ENCODE measurements around the gene KIZ.

The KIZ gene

DNA sequence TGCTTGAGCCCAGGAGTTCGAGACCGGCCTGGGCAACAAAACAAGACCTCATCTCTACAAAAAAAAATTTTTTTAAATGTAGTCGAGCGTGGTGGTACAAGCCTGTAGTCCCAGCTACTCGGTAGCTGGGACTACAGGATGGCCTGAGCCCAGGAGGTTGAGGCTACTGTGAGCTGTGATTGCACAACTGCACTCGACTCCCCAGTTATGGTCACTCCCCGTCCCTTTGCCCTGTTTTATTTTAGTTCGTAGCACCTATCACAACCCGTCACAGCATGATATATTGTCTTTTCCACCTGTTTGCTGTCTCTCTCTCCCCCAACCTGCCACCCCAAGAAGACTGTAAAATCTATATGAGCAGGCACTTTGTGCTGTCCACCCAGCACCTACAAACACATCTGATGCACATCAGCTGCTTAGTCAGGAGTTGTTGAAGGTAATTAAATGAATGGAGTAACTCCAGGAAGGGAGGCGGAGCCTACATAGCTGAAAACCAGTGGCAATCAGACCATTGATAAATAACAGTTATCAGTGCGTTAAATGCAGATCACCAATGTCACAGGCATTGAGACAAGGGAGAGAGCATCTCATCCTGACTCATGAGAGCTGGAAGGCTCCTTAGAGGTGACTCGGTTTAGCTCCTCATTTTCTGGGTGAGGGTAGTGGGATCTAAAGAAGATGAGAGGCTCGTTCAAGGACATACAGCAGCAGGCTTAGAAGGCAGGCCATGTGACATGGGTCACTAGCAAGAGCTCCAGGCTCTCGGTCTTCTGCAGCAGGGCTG, 162.9 kb downstream of the KIZ start:
- TF ChIP-seq, protein P1, sequence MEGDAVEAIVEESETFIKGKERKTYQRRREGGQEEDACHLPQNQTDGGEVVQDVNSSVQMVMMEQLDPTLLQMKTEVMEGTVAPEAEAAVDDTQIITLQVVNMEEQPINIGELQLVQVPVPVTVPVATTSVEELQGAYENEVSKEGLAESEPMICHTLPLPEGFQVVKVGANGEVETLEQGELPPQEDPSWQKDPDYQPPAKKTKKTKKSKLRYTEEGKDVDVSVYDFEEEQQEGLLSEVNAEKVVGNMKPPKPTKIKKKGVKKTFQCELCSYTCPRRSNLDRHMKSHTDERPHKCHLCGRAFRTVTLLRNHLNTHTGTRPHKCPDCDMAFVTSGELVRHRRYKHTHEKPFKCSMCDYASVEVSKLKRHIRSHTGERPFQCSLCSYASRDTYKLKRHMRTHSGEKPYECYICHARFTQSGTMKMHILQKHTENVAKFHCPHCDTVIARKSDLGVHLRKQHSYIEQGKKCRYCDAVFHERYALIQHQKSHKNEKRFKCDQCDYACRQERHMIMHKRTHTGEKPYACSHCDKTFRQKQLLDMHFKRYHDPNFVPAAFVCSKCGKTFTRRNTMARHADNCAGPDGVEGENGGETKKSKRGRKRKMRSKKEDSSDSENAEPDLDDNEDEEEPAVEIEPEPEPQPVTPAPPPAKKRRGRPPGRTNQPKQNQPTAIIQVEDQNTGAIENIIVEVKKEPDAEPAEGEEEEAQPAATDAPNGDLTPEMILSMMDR (IDR thresholded peaks at IDR 0.05) = no peak
- Histone ChIP-seq H3K4me3 (no peak overlapping the region), H3K27ac (no peak overlapping the region)
- no peak for DNase-seq (ENCODE audit: low spot score)

DNA sequence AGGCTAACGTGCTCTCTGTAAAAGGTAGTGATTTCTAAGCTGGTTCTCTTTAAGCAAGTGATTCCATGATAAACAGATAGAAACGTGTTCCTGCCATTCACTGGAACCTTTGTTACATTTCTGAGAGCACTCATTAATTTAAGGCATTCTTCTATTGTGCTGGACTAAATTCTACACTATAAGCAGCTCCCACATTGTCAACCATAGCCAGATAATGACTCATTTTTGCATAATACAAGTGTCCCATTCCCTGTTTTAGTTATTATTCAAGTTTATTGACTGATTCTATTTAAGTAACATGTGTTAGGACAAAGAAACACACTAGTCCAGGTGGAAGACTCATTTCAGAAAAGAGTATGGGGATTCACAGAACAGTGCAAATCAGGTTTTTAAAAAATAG, 163.8 kb downstream of the KIZ start:
- DNase-seq (ENCODE audit: low spot score) = no peak
- no peak overlapping the region for H3K4me3 ChIP-seq
- TF ChIP-seq, protein P1 (IDR thresholded peaks at IDR 0.05) = no peak
- no peak overlapping the region for H3K27ac ChIP-seq

DNA sequence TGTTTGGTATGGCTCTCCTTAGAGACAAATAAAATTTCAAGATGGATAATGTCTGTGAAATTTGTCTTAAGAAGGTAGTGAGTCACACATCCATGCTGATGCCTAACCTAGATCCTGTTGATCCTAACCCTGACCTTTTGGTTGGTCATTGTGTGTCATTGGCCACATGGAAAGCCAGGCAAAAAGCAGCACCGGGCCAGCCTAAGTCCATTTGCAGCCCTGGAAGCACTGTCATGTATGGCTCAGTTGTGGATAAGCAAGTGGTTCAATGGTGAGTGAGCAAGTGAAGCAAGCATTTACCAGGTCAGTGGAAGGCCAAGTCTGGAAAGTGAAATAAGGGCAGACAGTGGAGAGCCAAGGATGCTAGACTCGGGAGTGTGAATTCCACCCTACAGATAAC, 165.1 kb downstream of the KIZ start:
- TF ChIP-seq, protein P1 (IDR thresholded peaks at IDR 0.05) = no peak
- DNase-seq (ENCODE audit: low spot score) = no peak
- H3K27ac ChIP-seq = no peak overlapping the region
- H3K4me3 ChIP-seq = no peak overlapping the region

DNA sequence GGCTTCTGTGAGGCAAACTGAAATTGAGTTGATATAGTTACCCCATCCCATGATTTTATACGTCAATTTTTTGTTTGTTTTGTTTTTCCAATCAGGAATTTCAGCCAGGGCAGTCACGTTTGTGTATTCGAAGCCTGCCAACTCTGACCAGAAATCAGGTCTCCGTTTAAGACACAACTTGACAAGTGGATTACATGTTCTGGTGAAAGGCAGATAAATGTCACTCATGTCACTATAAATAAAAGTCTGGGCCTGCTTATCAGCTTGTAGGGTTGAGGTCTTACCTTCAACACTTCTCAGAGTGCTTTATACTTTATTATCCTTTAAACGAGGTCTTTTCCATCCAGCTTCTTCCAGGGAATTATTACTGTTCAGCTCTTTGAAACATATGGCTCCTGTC, 168.9 kb downstream of the KIZ start:
- TF ChIP-seq, protein P1 (IDR thresholded peaks at IDR 0.05) = no peak
- no peak for DNase-seq (ENCODE audit: low spot score)
- Histone ChIP-seq H3K27ac (no peak overlapping the region), H3K4me3 (no peak overlapping the region)
